GM13977 (cell line): ENCODE data around the gene RPE.

ENCODE experiments used
- DNase-seq: peaks from one replicate; pipeline ENCODE4 v3.0.0; 2012; ENCODE audit warnings: low spot score
- CTCF ChIP-seq: IDR thresholded peaks from 2 replicates; pipeline ENCODE4 v1.5.1; 2012; ENCODE audit warnings: mild to moderate bottlenecking, control low read depth; ENCODE audit not compliant: insufficient read depth; ENCODE audit errors: extremely low read depth, missing control alignments
- in situ Hi-C: fragments of 300-500 bp; cut with MboI; formaldehyde crosslinking; loops from one replicate; pipeline ENCODE4 v1.12.0; 2022; ENCODE audit warnings: low sequenced_read_pairs, low pct_unique_long_range_greater_than_20kb, mixed read lengths, inconsistent platforms; ENCODE audit not compliant: unreplicated experiment

Gene RPE

DNA sequence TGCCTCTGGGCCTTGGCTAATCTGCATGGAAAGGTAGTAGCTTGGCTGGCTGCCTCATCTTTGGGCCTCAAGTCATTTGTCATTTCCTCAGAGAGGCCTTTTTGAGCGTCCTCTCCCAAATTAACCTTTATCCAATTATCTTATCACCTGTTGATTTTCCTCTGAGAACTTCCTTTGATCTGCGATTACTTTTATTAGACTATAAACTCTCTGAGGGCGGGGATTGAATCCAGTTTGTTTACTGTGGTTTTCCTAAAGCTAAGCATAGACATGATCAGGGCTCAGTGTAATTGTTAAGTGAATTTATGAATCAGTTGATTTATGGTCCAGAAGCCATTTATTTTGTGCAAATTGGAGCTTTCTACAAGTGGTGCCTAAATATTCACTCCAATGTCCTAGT lies 7.5 kb downstream of the RPE start:
- DNase-seq = no peak

DNA sequence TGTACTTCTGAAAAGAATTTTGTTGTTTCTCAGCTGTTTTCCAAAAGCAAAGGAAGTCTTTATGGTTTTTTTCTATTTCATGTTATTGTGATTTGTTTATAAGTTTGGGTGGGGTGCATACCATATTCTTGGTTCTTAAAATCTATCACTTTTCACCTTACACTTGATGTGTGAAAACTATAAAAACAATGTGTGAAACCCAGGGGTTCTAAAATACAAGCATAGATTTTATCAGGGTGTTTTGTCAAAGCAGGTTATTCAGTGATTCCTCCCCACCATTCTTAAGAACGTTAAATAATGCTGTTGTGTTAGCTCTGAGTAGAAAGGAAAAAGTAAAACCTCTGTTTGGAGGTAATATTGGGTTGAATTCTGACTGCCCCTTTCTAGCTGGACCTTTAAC lies 17.7 kb downstream of the RPE start:
- no peak for DNase-seq
- in situ Hi-C loops = no loop called here
- TF ChIP-seq CTCF = no peak

More for the DNA sequence above, 7.5 kb downstream of the RPE start:
- no peak for TF ChIP-seq CTCF
- in situ Hi-C loops = no loop called here

DNA sequence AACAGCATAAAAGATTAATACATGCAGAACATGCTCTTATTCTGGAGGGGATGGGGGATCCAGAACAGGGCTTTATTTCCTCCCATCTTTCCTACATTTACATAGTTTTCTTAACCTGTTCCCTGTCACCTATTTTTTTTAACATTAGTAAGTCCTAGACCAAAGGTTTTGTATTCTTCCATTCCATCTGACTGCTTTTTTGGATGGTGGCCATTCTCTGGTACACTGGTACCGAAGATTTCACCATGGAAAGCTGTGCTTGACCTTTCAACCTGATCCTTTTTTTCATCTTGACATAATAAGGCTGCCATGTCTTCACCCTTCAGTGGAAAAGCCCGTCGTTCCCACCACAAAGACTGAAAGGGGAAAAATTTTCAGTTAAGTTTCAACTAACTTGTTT lies 20.4 kb downstream of the RPE start:
- DNase-seq = no peak
- no peak for TF ChIP-seq CTCF
- in situ Hi-C loops = no loop called here

GRCh38 chr2:210027608-210028007 lies 25.2 kb downstream of the RPE start:
- in situ Hi-C loops = no loop called here
- DNase-seq = no peak
- no peak for TF ChIP-seq CTCF

GRCh38 chr2:210028178-210028577 lies 25.7 kb downstream of the RPE start:
- no peak for TF ChIP-seq CTCF

GRCh38 chr2:210034087-210034683 lies 31.7 kb downstream of the RPE start:
- in situ Hi-C loops = no loop called here
- no peak for DNase-seq
- no peak for TF ChIP-seq CTCF

More at GRCh38 chr2:210028178-210028577, 25.7 kb downstream of the RPE start:
- in situ Hi-C loops = no loop called here
- no peak for DNase-seq
